Stomach (tissue), 4 donors: ENCODE data around the gene DDX54.

Experiments
- CTCF ChIP-seq, 7 experiments: fragments of 450-650 bp in 4 of 7; fragments of 200-600 bp in 3 of 7; sonication (generic) in 3 of 7; IDR thresholded peaks; one replicate each; pipeline ENCODE4 v1.5.1; 2016 to 2019; ENCODE audit warnings: antibody characterized with exemption in 7 of 7, control low read depth in 2 of 7, mild to moderate bottlenecking in 1 of 7
- EP300 ChIP-seq: sonication (generic); formaldehyde crosslinking; IDR thresholded peaks from one replicate; pipeline ENCODE4 v1.6.1; 2017; ENCODE audit warnings: antibody characterized with exemption
- POLR2A ChIP-seq, 4 donors: fragments of 450-650 bp; IDR thresholded peaks; one replicate each; pipeline ENCODE4 v1.6.1; 2016; ENCODE audit warnings: antibody characterized with exemption in 4 of 4, control low read depth in 2 of 4, mild to moderate bottlenecking in 1 of 4, moderate library complexity in 1 of 4
- POLR2AphosphoS5 ChIP-seq, 3 donors: sonication (generic); formaldehyde crosslinking; IDR thresholded peaks; one replicate each; pipeline ENCODE4 v1.6.1; 2016; ENCODE audit warnings: antibody characterized with exemption in 3 of 3

GRCh38 chr12:113170926-113171325, 14.4 kb downstream of the DDX54 start:
- no peak for TF ChIP-seq CTCF (IDR thresholded peaks at IDR 0.05)
- no peak for TF ChIP-seq POLR2AphosphoS5 (IDR thresholded peaks at IDR 0.05)
- TF ChIP-seq EP300 = no peak
- TF ChIP-seq POLR2A (IDR thresholded peaks at IDR 0.05) = no peak
